ENCODE results near the gene OR13F1.
"Not testable (repeated sequence)": the region's sequence is repeated elsewhere in the genome, so short reads cannot be mapped to it uniquely, and the experiment has no call there.

The OR13F1 gene

DNA sequence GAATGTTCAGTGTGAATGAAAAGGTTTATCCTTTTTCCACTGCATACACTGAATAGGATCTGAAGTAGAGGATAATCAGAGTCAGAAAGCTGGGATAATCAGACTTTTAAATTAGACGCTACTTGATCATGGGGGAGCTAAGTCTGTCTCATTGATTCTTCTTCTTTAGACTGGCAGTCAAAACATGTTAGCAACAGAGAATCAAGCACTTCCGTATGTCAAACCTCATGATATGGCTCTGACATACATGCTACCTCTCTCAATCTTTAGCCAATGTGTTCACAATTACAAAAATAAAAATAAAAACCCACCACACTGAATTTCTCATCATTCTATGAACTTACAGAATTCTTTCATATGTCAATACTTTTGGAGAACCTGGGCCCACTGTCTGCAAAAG, 19.0 kb upstream of the OR13F1 start:
- Histone ChIP-seq H3K36me3 (ENCODE audit: control insufficient read depth, insufficient read depth, low read length) (no peaks in the 10 kb centered on the region), H3K27me3 (replicated peaks; ENCODE audit: control insufficient read depth, insufficient read depth, low read length) (no peaks in the 10 kb centered on the region), H3K4me3 (replicated peaks; ENCODE audit: low read depth, low read length) (no peak overlapping the region)
- TF ChIP-seq, protein P1, sequence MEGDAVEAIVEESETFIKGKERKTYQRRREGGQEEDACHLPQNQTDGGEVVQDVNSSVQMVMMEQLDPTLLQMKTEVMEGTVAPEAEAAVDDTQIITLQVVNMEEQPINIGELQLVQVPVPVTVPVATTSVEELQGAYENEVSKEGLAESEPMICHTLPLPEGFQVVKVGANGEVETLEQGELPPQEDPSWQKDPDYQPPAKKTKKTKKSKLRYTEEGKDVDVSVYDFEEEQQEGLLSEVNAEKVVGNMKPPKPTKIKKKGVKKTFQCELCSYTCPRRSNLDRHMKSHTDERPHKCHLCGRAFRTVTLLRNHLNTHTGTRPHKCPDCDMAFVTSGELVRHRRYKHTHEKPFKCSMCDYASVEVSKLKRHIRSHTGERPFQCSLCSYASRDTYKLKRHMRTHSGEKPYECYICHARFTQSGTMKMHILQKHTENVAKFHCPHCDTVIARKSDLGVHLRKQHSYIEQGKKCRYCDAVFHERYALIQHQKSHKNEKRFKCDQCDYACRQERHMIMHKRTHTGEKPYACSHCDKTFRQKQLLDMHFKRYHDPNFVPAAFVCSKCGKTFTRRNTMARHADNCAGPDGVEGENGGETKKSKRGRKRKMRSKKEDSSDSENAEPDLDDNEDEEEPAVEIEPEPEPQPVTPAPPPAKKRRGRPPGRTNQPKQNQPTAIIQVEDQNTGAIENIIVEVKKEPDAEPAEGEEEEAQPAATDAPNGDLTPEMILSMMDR (IDR thresholded peaks at IDR 0.05; ENCODE audit: insufficient read depth, low read length, poor library complexity, severe bottlenecking): no peak
- DNase-seq (ENCODE audit: extremely low read depth, insufficient read length): no peak

DNA sequence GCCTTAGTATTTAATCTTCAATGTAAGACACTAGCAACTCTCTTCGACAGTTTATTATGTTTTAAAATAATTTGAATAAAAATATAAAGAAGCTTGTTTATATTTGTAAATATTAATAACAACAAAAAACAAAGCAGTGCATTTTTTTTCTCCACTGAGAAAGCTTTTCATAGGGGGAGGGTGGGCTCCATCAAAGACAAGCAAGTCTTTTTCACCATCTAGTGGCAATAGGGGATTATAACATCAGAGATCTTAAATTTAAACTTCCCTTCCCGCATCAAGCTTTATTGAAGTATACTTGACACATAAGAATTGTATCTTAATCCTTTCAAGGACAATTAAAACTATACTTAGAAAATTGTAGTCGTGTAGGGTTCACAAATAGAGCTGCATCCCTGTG, 9.3 kb upstream of the OR13F1 start:
- Histone ChIP-seq H3K4me3 (replicated peaks; ENCODE audit: low read depth, low read length) (no peak overlapping the region), H3K27me3 (replicated peaks; ENCODE audit: control insufficient read depth, insufficient read depth, low read length) (no peaks in the 10 kb centered on the region), H3K36me3 (ENCODE audit: control insufficient read depth, insufficient read depth, low read length) (no peaks in the 10 kb centered on the region)
- DNase-seq (ENCODE audit: extremely low read depth, insufficient read length): no peak
- TF ChIP-seq, protein P1 (IDR thresholded peaks at IDR 0.05; ENCODE audit: insufficient read depth, low read length, poor library complexity, severe bottlenecking): no peak

DNA sequence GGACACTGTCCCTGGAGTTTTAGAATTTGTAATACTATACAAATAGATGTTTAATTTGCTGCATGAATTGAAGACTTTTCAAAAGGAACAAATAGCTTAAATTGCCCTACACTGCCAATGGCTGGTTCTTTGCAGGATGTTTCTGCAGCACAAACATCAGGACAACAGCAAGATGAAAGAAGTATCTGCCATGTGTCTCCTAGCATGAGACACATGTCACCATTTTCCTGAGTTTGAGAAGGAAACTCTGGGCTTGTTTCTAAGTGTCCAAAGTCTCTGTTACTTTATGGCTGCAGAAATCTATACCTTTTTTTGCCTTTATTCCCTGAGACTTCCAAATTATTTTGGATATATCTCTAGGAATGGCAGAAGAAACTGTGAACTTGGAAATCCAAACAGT, 623 bp upstream of the OR13F1 start:
- no peak for DNase-seq (ENCODE audit: extremely low read depth, insufficient read length)
- TF ChIP-seq, protein P1 (IDR thresholded peaks at IDR 0.05; ENCODE audit: insufficient read depth, low read length, poor library complexity, severe bottlenecking): no peak
- H3K36me3 ChIP-seq (ENCODE audit: control insufficient read depth, insufficient read depth, low read length): no peaks in the 10 kb centered on the region
- H3K27me3 ChIP-seq (replicated peaks; ENCODE audit: control insufficient read depth, insufficient read depth, low read length): no peaks in the 10 kb centered on the region
- H3K4me3 ChIP-seq (replicated peaks; ENCODE audit: low read depth, low read length): no peak overlapping the region

DNA sequence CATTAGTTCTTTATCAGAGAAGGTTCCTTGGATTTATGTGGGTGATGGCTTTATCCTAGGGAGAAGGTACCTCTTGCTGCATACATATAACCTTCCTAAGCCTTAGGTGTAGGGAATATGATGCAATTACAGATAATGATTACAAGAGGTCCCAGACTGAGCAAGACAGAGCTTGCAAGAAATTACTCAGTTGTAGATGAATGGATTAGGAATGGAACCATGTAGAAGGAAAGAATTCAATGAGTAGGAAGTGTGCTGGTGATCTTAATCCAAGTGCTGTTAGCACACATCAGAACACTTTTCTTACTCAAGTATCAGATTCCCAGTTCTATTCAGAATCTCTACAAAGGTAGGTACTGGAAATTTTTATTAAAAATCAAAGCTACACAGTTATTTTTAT, 2.5 kb downstream of the OR13F1 start:
- no peaks in the 10 kb centered on the region for H3K36me3 ChIP-seq (ENCODE audit: control insufficient read depth, insufficient read depth, low read length)
- TF ChIP-seq, protein P1 (IDR thresholded peaks at IDR 0.05; ENCODE audit: insufficient read depth, low read length, poor library complexity, severe bottlenecking): no peak
- H3K4me3 ChIP-seq (replicated peaks; ENCODE audit: low read depth, low read length): no peak overlapping the region

DNA sequence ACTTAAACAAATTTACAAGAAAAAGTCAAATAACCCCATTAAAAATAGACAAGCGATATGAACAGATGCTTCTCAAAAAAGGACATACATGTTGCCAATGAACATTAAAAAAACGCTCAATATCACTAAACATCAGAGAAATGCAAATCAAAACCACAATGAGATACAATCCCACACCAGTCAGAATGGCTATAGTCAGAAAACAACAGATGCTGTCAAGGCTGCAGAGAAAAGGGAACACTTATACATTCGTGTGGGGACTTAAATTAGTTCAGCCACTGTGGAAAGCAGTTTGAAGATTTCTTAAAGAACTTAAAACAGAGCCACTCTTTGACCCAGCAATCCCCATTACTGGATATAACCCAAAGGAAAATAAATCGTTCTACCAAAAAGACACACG, 10.8 kb downstream of the OR13F1 start:
- no peak for DNase-seq (ENCODE audit: extremely low read depth, insufficient read length)
- Histone ChIP-seq H3K4me3 (replicated peaks; ENCODE audit: low read depth, low read length) (no peak overlapping the region), H3K27me3 (replicated peaks; ENCODE audit: control insufficient read depth, insufficient read depth, low read length) (no peaks in the 10 kb centered on the region), H3K36me3 (ENCODE audit: control insufficient read depth, insufficient read depth, low read length) (no peaks in the 10 kb centered on the region)
- TF ChIP-seq, protein P1 (IDR thresholded peaks at IDR 0.05; ENCODE audit: insufficient read depth, low read length, poor library complexity, severe bottlenecking): no peak

More for the DNA sequence above, 2.5 kb downstream of the OR13F1 start:
- DNase-seq (ENCODE audit: extremely low read depth, insufficient read length): no peak
- no peaks in the 10 kb centered on the region for H3K27me3 ChIP-seq (replicated peaks; ENCODE audit: control insufficient read depth, insufficient read depth, low read length)

DNA sequence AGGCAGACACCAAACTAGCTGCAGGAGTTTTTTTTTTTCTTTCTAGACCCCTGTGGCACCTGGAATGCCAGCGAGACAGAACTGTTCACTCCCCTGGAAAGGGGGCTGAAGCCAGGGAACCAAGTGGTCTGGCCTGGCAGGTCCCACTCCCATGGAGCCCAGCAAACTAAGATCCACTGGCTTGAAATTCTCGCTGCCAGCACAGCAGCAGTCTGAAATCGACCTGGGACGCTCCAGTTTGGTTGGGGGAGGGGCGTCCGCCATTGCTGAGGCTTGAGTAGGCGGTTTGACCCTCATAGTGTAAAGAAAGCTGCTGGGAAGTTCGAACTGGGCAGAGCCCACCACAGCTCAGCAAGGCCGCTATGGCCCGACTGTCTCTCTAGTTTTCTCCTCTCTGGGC, 16.2 kb downstream of the OR13F1 start:
- H3K4me3 ChIP-seq (replicated peaks; ENCODE audit: low read depth, low read length); H3K36me3 ChIP-seq (ENCODE audit: control insufficient read depth, insufficient read depth, low read length); DNase-seq (ENCODE audit: extremely low read depth, insufficient read length); H3K27me3 ChIP-seq (replicated peaks; ENCODE audit: control insufficient read depth, insufficient read depth, low read length): not testable (repeated sequence)
